Sigmoid colon (tissue), 7 donors: ENCODE data around the gene MPDZ. TPM values are rescaled to one million over a fixed set of nuclear protein-coding genes. Genes with fewer than 3 reads are reported as not detected.

Experiments used
- DNase-seq: peaks from one replicate; pipeline ENCODE4 v3.0.0-alpha.2; 2019
- H3K27ac ChIP-seq, 4 donors: fragments of 200-600 bp; sonication (generic); one replicate each; pipeline ENCODE4 v1.5.1; 2016 to 2019; ENCODE audit warnings: mild to moderate bottlenecking in 1 of 4
- H3K27me3 ChIP-seq, 3 donors: fragments of 200-600 bp; sonication (generic); one replicate each; pipeline ENCODE4 v1.5.1; 2019; ENCODE audit warnings: mild to moderate bottlenecking in 1 of 3
- H3K36me3 ChIP-seq, 4 donors: fragments of 200-600 bp; sonication (generic); one replicate each; pipeline ENCODE4 v1.5.1; 2016 to 2019
- H3K4me1 ChIP-seq, 4 donors: fragments of 200-600 bp; sonication (generic); one replicate each; pipeline ENCODE4 v1.5.1; 2017 to 2019
- H3K4me3 ChIP-seq, 4 donors: fragments of 200-600 bp; sonication (generic); one replicate each; pipeline ENCODE4 v1.5.1; 2017 to 2019; ENCODE audit warnings: mild to moderate bottlenecking in 2 of 4, moderate library complexity in 1 of 4
- H3K9me3 ChIP-seq, 4 donors: fragments of 200-600 bp in 3 of 4; sonication (generic) in 3 of 4; one replicate each; pipeline versions ENCODE4 v1.5.1 to v1.6.1; 2013 to 2019
- EP300 ChIP-seq, 4 donors: sonication (generic); formaldehyde crosslinking; IDR thresholded peaks; one replicate each; pipeline ENCODE4 v1.6.1; 2017; ENCODE audit warnings: antibody characterized with exemption in 4 of 4
- POLR2A ChIP-seq, 2 donors: fragments of 450-650 bp; IDR thresholded peaks; one replicate each; pipeline ENCODE4 v1.6.1; 2016; ENCODE audit warnings: antibody characterized with exemption in 2 of 2, mild to moderate bottlenecking in 2 of 2, moderate library complexity in 2 of 2
- POLR2AphosphoS5 ChIP-seq, 4 donors: sonication (generic); formaldehyde crosslinking; IDR thresholded peaks; one replicate each; pipeline ENCODE4 v1.6.1; 2017; ENCODE audit warnings: antibody characterized with exemption in 4 of 4
- WGBS, 2 donors: extraction: QIAGEN DNeasy Blood & Tissue Kit; methylation state at CpG; one replicate each; pipeline ENCODE4 v1.1.7; 2013; 5-methylcytosine and 5-hydroxymethylcytosine counted together
- intact Hi-C: fragments of 100-400 bp; cut with DNase I; formaldehyde crosslinking; loops from one replicate; pipeline ENCODE4 v1.15.1; 2023
- polyA plus RNA-seq, 3 donors: library from polyadenylated mRNA; stranded (reverse); fragments of 200-250 nt; gene quantifications; one replicate each; pipeline ENCODE4 v1.2.3, GENCODE V29; 2013
- total RNA-seq, 4 donors: library from RNA; depleted of rRNA; stranded (reverse); fragments of >200 nt; gene quantifications; one replicate each; pipeline ENCODE4 v1.1.0, GENCODE V29; 2016
- TF ChIP-seq, protein P1 (sequence below), 4 experiments: fragments of 450-650 bp in 3 of 4; fragments of 200-600 bp in 1 of 4; IDR thresholded peaks; one replicate each; pipeline ENCODE4 v1.5.1; 2016 to 2019; ENCODE audit warnings: antibody characterized with exemption in 4 of 4, mild to moderate bottlenecking in 3 of 4, moderate library complexity in 2 of 4
- donor health status: healthy with polysubstance abuse.
- donor health status: Bipolar disorder and iron deficiency.
- donor health status: healthy.

Gene MPDZ
- total and polyA plus RNA-seq, 7 donors, result 3.6 to 72.2 (median 62.8) TPM

GRCh38 chr9:13241283-13241682 lies 38.2 kb downstream of the MPDZ start:
- TF ChIP-seq EP300 (IDR thresholded peaks at IDR 0.05) (no peak), POLR2AphosphoS5 (IDR thresholded peaks at IDR 0.05) (no peak), POLR2A (IDR thresholded peaks at IDR 0.05) (no peak)
- TF ChIP-seq, protein P1, sequence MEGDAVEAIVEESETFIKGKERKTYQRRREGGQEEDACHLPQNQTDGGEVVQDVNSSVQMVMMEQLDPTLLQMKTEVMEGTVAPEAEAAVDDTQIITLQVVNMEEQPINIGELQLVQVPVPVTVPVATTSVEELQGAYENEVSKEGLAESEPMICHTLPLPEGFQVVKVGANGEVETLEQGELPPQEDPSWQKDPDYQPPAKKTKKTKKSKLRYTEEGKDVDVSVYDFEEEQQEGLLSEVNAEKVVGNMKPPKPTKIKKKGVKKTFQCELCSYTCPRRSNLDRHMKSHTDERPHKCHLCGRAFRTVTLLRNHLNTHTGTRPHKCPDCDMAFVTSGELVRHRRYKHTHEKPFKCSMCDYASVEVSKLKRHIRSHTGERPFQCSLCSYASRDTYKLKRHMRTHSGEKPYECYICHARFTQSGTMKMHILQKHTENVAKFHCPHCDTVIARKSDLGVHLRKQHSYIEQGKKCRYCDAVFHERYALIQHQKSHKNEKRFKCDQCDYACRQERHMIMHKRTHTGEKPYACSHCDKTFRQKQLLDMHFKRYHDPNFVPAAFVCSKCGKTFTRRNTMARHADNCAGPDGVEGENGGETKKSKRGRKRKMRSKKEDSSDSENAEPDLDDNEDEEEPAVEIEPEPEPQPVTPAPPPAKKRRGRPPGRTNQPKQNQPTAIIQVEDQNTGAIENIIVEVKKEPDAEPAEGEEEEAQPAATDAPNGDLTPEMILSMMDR (IDR thresholded peaks at IDR 0.05), result no peak
- no peaks in the 10 kb centered on the region for H3K9me3 ChIP-seq
- DNase-seq, result no peak
- 82 to 85% methylated on average over 2 of the region's 2 CpGs for WGBS, 2 donors
- intact Hi-C loops, result no loop called here
- H3K4me3 ChIP-seq, result no peak overlapping the region
- H3K36me3 ChIP-seq, result peaks cover 0 to 37% (median 2%) of the 10 kb centered on the region in 4 donors
- H3K27ac ChIP-seq, result no peak overlapping the region
- H3K4me1 ChIP-seq, result no peaks in the 10 kb centered on the region
- H3K27me3 ChIP-seq, result no peaks in the 10 kb centered on the region

- no peak overlapping the region for H3K4me3 ChIP-seq
- peaks cover 0 to 26% (median 2%) of the 10 kb centered on the region in 4 donors for H3K36me3 ChIP-seq
- H3K27ac ChIP-seq, result no peak overlapping the region
- no peaks in the 10 kb centered on the region for H3K4me1 ChIP-seq
- intact Hi-C loops, result no loop called here
- TF ChIP-seq POLR2AphosphoS5 (IDR thresholded peaks at IDR 0.05), result no peak
- TF ChIP-seq, protein P1 (IDR thresholded peaks at IDR 0.05), result no peak
- no peak for TF ChIP-seq EP300 (IDR thresholded peaks at IDR 0.05)
- H3K27me3 ChIP-seq, result no peaks in the 10 kb centered on the region
- no peak for DNase-seq
- H3K9me3 ChIP-seq, result no peaks in the 10 kb centered on the region
Measured at GRCh38 chr9:13239660-13240059, 39.8 kb downstream of the MPDZ start.

- Histone ChIP-seq H3K4me3 (no peak overlapping the region), H3K27me3 (no peaks in the 10 kb centered on the region), H3K27ac (no peak overlapping the region), H3K4me1 (no peaks in the 10 kb centered on the region), H3K36me3 (peaks cover 0 to 22% (median 2%) of the 10 kb centered on the region in 4 donors), H3K9me3 (no peaks in the 10 kb centered on the region)
- no peak for TF ChIP-seq POLR2A (IDR thresholded peaks at IDR 0.05)
- TF ChIP-seq POLR2AphosphoS5 (IDR thresholded peaks at IDR 0.05), result no peak
- TF ChIP-seq, protein P1 (IDR thresholded peaks at IDR 0.05), result no peak
- TF ChIP-seq EP300 (IDR thresholded peaks at IDR 0.05), result no peak
- intact Hi-C loops, result no loop called here
- DNase-seq, result no peak
- 62 to 75% methylated on average over 1 of the region's 1 CpG for WGBS, 2 donors
Measured at GRCh38 chr9:13239208-13239607, 40.3 kb downstream of the MPDZ start.

DNA sequence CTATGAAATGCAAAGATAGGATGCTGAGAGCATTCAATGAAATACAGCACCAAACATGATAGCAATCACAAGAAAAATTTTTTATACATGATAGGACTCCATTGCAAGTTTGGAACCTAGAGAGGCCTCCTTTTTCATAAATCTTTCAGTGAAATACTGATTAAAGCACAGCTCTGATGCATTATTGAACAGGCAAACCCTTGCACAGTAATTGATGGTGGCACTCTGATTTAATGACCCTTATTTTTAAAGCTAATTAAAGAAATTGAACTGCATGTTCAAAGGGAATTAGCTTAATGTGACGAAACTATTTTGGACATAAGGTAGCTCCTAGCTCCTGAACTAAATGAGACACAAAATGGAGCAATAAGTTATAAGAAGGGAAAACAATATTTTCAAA lies 44.6 kb downstream of the MPDZ start:
- 81 to 90% methylated on average over 1 of the region's 1 CpG for WGBS, 2 donors
- Histone ChIP-seq H3K4me1 (no peaks in the 10 kb centered on the region), H3K27me3 (no peaks in the 10 kb centered on the region), H3K9me3 (no peaks in the 10 kb centered on the region), H3K27ac (no peak overlapping the region), H3K36me3 (peaks cover 0 to 5% (median 2%) of the 10 kb centered on the region in 4 donors), H3K4me3 (no peak overlapping the region)
- no peak for TF ChIP-seq EP300 (IDR thresholded peaks at IDR 0.05)
- TF ChIP-seq, protein P1 (IDR thresholded peaks at IDR 0.05), result no peak
- no peak for TF ChIP-seq POLR2A (IDR thresholded peaks at IDR 0.05)
- TF ChIP-seq POLR2AphosphoS5 (IDR thresholded peaks at IDR 0.05), result no peak
- intact Hi-C loops, result no loop called here
- DNase-seq, result no peak

- Histone ChIP-seq H3K4me3 (no peak overlapping the region), H3K27ac (no peak overlapping the region), H3K4me1 (no peaks in the 10 kb centered on the region), H3K27me3 (no peaks in the 10 kb centered on the region), H3K9me3 (no peaks in the 10 kb centered on the region), H3K36me3 (peaks cover 0 to 12% (median 0%) of the 10 kb centered on the region in 4 donors)
- no peak for DNase-seq
- TF ChIP-seq, protein P1 (IDR thresholded peaks at IDR 0.05), result no peak
- no peak for TF ChIP-seq EP300 (IDR thresholded peaks at IDR 0.05)
- no peak for TF ChIP-seq POLR2AphosphoS5 (IDR thresholded peaks at IDR 0.05)
- no peak for TF ChIP-seq POLR2A (IDR thresholded peaks at IDR 0.05)
- intact Hi-C loops, result no loop called here
- whole genome bisulfite sequencing, 2 donors, result 94 to 96% methylated on average over 1 of the region's 1 CpG
Measured at GRCh38 chr9:13228431-13228830, 51.1 kb downstream of the MPDZ start.
